ENCODE data around the gene RDH5.

RDH5 gene

DNA sequence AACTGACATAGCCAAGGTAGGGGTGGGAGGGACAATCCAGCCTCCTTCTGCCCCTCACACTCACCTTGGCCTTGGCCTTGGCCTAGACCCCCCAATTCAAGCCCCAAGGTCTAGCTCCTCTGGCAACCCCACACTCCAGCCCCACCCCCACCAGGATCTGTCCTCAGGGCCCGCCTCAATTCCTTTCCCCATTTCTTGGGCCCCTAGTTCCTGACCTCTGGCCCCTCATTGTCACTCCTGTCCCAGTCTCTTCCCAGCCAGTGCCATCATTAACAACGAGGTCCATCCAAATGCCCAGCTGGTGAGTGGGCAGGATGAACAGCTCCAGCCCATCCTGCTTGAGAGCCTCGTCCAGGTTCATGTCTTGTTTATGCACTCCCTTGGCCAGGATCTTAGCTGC is 15.9 kb downstream of the RDH5 start:
- Histone ChIP-seq H3K27me3 (ENCODE audit: control insufficient read depth in 1 of 2, insufficient read depth in 2 of 2, low read length in 2 of 2) (no peaks in the 10 kb centered on the region), H3K4me1 (ENCODE audit: insufficient read depth, low read length) (peaks cover 15% of the 10 kb centered on the region), H3K36me3 (ENCODE audit: insufficient read depth, low read length) (no peaks in the 10 kb centered on the region), H3K4me3 (ENCODE audit: low read depth in 1 of 2, low read length in 2 of 2) (no peak overlapping the region), H3K9me3 (ENCODE audit: low read length) (no peaks in the 10 kb centered on the region), H3K9ac (ENCODE audit: low read length) (no peak overlapping the region), H3K27ac (ENCODE audit: low read depth, low read length) (no peak overlapping the region)

DNA sequence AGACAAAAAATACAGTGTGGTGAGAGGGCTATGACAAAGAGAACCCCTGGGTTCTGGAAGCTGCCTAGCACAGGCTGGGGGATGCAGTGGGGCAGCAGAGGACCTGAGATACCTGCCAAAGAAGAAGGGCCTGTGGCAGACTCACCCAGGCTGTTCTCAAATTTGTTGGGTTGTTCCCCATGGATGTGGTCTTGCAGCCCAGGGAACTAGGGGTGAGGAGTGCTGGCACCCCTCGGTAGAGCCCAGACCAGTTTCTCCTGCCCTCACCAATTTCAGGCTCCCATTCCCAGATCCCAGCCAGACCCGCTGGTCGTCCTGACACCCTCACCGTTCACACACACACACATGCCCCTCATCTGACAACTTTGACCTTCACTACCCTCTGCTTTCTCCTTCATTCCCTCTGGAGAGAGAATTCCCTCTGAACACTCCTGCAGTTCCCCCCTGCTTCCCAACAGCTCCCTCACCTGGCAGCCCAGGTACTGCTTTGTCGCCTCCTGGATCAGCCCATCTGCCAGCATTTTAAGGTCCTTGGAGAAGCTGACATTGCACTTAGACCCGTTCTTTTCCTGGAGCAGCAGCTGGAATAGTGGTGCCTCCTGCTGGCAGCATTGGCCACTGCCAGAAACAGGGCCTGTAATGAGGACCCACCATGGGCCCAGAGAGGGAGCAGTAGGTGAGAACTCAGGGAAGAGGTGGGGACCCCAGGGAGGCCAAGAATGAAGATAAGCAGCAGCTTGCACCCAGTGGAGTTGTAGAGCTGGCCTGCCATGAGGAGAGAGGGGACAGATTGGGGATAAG is 16.8 kb downstream of the RDH5 start:
- no peak overlapping the region for H3K9ac ChIP-seq (ENCODE audit: low read length)
- H3K27ac ChIP-seq (ENCODE audit: low read depth, low read length): no peak overlapping the region
- H3K36me3 ChIP-seq (ENCODE audit: insufficient read depth, low read length): no peaks in the 10 kb centered on the region
- no peak overlapping the region for H3K4me3 ChIP-seq (ENCODE audit: low read depth in 1 of 2, low read length in 2 of 2)
- no peaks in the 10 kb centered on the region for H3K27me3 ChIP-seq (ENCODE audit: control insufficient read depth in 1 of 2, insufficient read depth in 2 of 2, low read length in 2 of 2)
- H3K4me1 ChIP-seq (ENCODE audit: insufficient read depth, low read length): peaks cover 14% of the 10 kb centered on the region
- H3K9me3 ChIP-seq (ENCODE audit: low read length): no peaks in the 10 kb centered on the region

DNA sequence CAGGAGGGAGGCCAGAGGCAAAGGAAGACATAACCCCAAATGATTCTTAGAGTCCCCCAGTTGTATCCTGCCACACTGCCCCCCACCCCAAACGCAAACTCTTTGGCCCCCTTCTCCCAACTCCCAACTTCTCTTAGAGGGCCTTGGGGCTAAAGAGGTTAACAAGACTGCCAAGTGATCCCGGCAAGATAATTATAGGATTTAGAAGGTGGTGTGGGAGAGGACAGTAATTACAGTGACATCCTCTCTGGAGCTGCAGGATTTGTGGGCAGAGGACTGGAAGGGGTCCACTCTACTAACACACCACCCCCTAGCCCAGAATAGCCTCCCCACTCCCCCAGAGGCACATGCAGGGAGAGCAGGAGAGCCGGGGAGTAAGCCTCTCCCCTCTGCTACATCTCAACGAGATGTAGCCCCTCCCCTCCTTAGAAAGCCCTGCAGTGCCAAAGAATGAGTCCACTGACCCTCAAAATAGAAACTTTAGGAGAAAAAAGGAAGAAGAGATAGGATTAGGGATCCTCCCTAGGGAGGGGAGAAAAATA is 17.5 kb downstream of the RDH5 start:
- Histone ChIP-seq H3K9me3 (ENCODE audit: low read length) (no peaks in the 10 kb centered on the region), H3K27me3 (ENCODE audit: control insufficient read depth in 1 of 2, insufficient read depth in 2 of 2, low read length in 2 of 2) (no peaks in the 10 kb centered on the region), H3K9ac (ENCODE audit: low read length) (peak overlapping the region; percentile 36), H3K4me3 (ENCODE audit: low read depth in 1 of 2, low read length in 2 of 2) (peak overlapping the region in 1 of 2 donors; percentile 51), H3K27ac (ENCODE audit: low read depth, low read length) (peak overlapping the region; percentile 35), H3K4me1 (ENCODE audit: insufficient read depth, low read length) (peaks cover 14% of the 10 kb centered on the region), H3K36me3 (ENCODE audit: insufficient read depth, low read length) (no peaks in the 10 kb centered on the region)

DNA sequence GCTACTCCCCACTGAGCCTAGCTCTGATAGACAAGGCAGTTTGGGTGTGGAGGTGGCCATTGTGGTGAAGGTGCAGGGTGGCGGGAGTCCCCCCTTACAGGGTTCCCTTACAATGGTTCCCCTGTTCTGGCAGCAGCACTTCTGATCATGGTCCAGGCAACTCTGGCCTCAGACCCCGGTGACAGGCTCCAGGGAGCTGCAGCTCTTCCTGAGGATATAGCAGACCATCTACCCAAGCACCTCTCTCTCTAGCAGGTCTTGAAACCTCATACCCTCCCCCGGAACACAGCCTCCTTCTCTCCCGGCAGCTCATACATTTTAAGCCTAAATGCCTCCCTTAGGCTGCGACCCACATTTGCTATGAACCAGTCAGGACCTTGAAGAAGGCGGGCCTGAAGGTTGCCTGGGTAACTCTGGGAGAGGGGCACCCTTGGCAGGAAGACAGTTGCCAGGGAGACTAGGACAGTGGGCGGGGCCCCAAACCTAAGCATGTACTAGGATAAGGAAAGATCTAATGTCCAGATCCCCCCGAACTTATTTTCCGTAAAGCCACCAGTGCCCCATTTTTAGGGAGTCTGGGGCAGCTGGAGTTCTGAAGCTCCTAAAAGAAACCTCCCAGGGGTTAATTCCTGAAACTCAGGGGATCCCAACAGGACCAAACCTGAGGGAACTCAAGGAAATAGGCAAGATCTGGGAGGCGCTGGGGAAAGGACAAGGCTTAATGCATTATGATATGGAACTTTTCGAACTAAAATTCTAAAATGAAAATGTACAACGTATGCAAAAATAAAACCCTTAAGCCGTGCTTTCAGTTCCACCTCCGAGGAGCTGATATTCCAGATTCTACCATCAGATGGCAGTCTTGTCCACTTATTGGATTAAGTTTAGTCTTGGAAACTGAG is 18.2 kb downstream of the RDH5 start:
- Histone ChIP-seq H3K36me3 (ENCODE audit: insufficient read depth, low read length) (no peaks in the 10 kb centered on the region), H3K9ac (ENCODE audit: low read length) (peak overlapping the region; percentile 36), H3K9me3 (ENCODE audit: low read length) (no peaks in the 10 kb centered on the region), H3K4me3 (ENCODE audit: low read depth in 1 of 2, low read length in 2 of 2) (peak overlapping the region; percentile 38 to 51), H3K27ac (ENCODE audit: low read depth, low read length) (peak overlapping the region; percentile 35), H3K4me1 (ENCODE audit: insufficient read depth, low read length) (peaks cover 14% of the 10 kb centered on the region), H3K27me3 (ENCODE audit: control insufficient read depth in 1 of 2, insufficient read depth in 2 of 2, low read length in 2 of 2) (no peaks in the 10 kb centered on the region)

DNA sequence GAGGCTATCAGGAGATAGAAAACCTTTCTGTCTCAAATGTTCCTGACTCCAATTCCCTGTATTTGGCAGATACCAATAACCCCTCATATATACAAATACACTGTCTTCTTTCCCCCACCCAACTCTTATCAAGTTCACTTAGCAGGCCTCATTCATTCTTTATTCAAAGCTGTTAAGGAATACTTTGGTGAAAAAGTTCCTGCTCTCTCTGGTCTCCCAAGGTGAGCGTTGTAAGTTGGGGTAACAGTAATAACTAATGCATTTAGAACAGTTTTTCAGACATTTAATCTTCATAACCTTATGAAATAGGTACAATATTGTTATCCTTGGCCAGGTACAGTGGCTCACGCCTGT is 18.8 kb downstream of the RDH5 start:
- Histone ChIP-seq H3K4me3 (ENCODE audit: low read depth in 1 of 2, low read length in 2 of 2) (no peak overlapping the region), H3K36me3 (ENCODE audit: insufficient read depth, low read length) (no peaks in the 10 kb centered on the region), H3K9me3 (ENCODE audit: low read length) (no peaks in the 10 kb centered on the region), H3K9ac (ENCODE audit: low read length) (no peak overlapping the region), H3K27me3 (ENCODE audit: control insufficient read depth in 1 of 2, insufficient read depth in 2 of 2, low read length in 2 of 2) (no peaks in the 10 kb centered on the region), H3K27ac (ENCODE audit: low read depth, low read length) (no peak overlapping the region), H3K4me1 (ENCODE audit: insufficient read depth, low read length) (peaks cover 16% of the 10 kb centered on the region)

DNA sequence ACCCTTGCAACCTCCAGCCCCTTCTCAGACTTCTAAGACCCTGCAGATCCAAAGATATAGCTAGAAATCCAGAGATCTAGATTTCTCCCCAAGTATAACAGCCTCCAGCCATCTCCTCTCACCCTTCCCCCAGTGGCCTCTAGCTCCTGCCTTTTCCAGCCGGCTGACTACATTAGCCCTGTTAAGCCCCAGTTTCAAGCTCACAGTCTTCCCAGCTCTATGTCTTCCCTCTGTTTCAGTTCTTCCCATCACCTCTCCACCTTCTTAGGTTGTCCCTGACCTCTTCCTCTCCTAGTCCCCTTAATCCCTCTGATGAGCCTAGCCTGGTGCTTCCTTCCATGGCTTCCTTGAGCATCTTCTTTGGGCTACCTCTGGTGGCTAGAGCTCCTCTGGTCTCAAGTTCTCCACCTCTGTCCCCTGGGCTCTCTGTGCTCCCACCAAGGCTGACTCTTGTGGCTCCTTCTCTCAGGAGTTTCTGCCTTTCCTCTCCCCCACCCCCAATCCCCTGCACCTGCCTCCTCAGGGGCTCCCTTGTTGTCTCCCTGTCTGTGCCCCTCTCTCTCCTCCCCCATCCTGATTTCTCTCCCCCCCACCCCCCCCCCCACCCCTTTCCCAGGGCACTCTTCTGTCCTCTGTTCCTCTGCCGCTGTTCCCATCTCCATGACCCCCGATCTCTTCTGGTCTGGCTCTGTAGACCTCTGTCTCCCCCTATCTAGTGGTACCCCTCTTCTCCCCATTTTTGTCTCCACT is 21.9 kb downstream of the RDH5 start:
- peaks cover 34% of the 10 kb centered on the region for H3K4me1 ChIP-seq (ENCODE audit: insufficient read depth, low read length)
- H3K27ac ChIP-seq (ENCODE audit: low read depth, low read length): peak overlapping the region; percentile 58
- no peaks in the 10 kb centered on the region for H3K36me3 ChIP-seq (ENCODE audit: insufficient read depth, low read length)
- no peaks in the 10 kb centered on the region for H3K9me3 ChIP-seq (ENCODE audit: low read length)
- peak overlapping the region; percentile 61 for H3K9ac ChIP-seq (ENCODE audit: low read length)
- H3K4me3 ChIP-seq (ENCODE audit: low read depth in 1 of 2, low read length in 2 of 2): peak overlapping the region; percentile 42 to 58
- no peaks in the 10 kb centered on the region for H3K27me3 ChIP-seq (ENCODE audit: control insufficient read depth in 1 of 2, insufficient read depth in 2 of 2, low read length in 2 of 2)

DNA sequence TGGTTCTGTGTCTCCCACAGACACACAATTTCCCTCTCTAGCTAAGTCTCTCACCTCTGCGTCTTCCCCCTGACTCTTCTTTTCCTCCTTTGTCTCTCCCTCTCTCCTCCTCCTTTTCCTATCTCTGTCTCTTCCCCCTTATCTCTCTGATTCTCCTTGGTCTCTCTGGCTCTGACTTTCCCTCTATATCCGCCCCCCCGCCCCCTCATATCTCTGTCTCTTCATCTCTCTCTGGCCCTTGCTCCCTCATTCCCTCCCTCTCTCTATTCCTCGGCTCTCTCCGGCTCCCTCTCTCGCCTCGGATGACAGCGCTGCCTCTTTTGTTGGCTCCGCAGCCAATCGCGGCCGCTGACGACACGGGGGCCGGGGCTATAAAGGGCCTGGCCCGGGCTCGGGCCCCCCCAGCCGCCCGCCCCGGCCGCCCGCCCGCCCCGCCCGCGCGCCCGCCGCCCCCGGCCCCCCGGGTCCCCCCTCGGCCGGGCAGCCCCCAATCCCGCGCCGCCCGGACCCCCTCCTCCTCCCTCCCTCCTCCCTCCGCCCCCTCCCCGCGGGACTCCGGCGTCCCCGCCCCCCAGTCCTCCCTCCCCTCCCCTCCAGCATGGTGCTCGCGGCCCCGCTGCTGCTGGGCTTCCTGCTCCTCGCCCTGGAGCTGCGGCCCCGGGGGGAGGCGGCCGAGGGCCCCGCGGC is 22.7 kb downstream of the RDH5 start, which contains the start of gene GDF11:
TSS of gene GDF11 (plus strand) at position 404 of the 687 bp plus-strand sequence. CDS start at position 599, 195 bp downstream.
- Histone ChIP-seq H3K27ac (ENCODE audit: low read depth, low read length) (peak within 1 kb of the TSS; percentile 80), H3K4me1 (ENCODE audit: insufficient read depth, low read length) (peaks cover 30% of the 10 kb centered on the region), H3K36me3 (ENCODE audit: insufficient read depth, low read length) (no peaks in the 10 kb centered on the region), H3K9me3 (ENCODE audit: low read length) (no peaks in the 10 kb centered on the region), H3K27me3 (ENCODE audit: control insufficient read depth in 1 of 2, insufficient read depth in 2 of 2, low read length in 2 of 2) (no peaks in the 10 kb centered on the region), H3K9ac (ENCODE audit: low read length) (peak within 1 kb of the TSS; percentile 61), H3K4me3 (ENCODE audit: low read depth in 1 of 2, low read length in 2 of 2) (peak within 1 kb of the TSS; percentile 57 to 70)

DNA sequence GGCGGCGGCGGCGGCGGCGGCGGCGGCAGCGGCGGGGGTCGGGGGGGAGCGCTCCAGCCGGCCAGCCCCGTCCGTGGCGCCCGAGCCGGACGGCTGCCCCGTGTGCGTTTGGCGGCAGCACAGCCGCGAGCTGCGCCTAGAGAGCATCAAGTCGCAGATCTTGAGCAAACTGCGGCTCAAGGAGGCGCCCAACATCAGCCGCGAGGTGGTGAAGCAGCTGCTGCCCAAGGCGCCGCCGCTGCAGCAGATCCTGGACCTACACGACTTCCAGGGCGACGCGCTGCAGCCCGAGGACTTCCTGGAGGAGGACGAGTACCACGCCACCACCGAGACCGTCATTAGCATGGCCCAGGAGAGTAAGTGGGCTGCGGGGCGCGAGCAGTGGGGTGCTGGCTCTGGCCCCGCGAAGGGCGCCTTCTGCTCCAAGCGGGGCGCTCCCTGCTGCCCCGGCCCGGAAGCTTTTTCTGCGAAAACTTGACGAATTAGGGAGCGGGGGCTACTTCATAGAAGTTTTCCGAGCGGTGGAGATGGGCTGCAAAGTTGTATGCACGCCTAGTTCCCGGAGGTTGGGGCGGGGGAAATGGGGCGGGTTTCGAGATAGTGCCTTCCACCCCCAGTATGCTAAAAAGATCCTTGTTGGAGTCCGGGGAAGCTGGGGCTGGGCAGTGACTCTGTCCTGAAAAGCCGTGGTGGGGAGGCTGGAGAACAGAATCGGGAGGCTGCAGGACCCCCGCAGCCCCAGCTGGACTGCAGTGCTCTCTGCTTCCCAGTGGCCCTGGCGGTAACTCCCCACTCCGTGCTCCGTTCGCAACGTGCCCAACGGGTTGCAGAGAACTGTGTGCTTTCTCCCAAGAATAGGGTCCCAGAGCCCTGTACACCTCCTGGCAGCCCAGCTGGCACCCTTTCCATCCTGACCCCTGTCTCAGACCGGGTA is 23.5 kb downstream of the RDH5 start:
- Histone ChIP-seq H3K9ac (ENCODE audit: low read length) (no peak overlapping the region), H3K27me3 (ENCODE audit: control insufficient read depth in 1 of 2, insufficient read depth in 2 of 2, low read length in 2 of 2) (no peaks in the 10 kb centered on the region), H3K9me3 (ENCODE audit: low read length) (no peaks in the 10 kb centered on the region), H3K27ac (ENCODE audit: low read depth, low read length) (peak overlapping the region; percentile 80), H3K4me3 (ENCODE audit: low read depth in 1 of 2, low read length in 2 of 2) (peak overlapping the region; percentile 57 to 70), H3K4me1 (ENCODE audit: insufficient read depth, low read length) (peaks cover 26% of the 10 kb centered on the region), H3K36me3 (ENCODE audit: insufficient read depth, low read length) (no peaks in the 10 kb centered on the region)

DNA sequence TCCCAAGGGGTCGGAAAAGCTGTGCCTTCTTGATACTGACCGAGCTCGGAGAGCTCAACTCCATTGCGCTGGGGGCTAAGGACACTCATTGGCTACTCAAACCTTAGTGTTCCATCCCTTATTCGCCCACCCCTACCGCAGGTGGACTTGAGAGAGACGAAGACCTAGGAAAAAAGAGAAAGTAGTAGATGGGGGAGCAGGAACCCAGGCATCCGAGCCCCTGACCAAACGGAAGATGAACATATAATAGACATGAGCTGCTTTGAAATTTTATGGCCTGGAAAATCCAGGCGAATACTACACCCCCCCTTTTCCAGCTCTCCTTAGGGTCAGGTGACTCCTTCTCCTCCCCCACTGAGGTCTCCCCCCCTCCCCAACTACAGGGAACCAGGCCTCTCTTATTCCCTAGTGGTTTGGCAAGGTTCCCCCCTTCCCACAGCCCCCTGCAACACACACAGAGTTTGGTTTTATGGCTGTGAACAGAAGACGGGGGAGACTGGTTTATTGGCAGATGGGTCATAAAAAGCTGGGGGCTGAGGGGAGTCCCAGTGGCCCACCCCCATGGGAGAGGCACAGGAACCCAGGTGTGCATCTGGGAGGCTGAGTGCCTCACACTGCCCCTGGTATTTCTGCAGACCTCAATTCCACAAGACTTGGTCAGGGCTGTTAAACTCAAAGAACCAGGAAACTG is 24.3 kb downstream of the RDH5 start:
- H3K27ac ChIP-seq (ENCODE audit: low read depth, low read length): peak overlapping the region; percentile 24
- H3K9ac ChIP-seq (ENCODE audit: low read length): no peak overlapping the region
- peak overlapping the region; percentile 57 to 70 for H3K4me3 ChIP-seq (ENCODE audit: low read depth in 1 of 2, low read length in 2 of 2)
- H3K9me3 ChIP-seq (ENCODE audit: low read length): no peaks in the 10 kb centered on the region
- H3K36me3 ChIP-seq (ENCODE audit: insufficient read depth, low read length): no peaks in the 10 kb centered on the region
- no peaks in the 10 kb centered on the region for H3K27me3 ChIP-seq (ENCODE audit: control insufficient read depth in 1 of 2, insufficient read depth in 2 of 2, low read length in 2 of 2)
- peaks cover 26% of the 10 kb centered on the region for H3K4me1 ChIP-seq (ENCODE audit: insufficient read depth, low read length)

Measured in muscle layer of colon (tissue), 2 donors.